ENCODE results near the gene NKD1.

The NKD1 gene

GRCh38 chr16:50580180-50580798 is 32.1 kb downstream of the NKD1 start:
- no peak for DNase-seq (ENCODE audit: low read depth in 2 of 2)

DNA sequence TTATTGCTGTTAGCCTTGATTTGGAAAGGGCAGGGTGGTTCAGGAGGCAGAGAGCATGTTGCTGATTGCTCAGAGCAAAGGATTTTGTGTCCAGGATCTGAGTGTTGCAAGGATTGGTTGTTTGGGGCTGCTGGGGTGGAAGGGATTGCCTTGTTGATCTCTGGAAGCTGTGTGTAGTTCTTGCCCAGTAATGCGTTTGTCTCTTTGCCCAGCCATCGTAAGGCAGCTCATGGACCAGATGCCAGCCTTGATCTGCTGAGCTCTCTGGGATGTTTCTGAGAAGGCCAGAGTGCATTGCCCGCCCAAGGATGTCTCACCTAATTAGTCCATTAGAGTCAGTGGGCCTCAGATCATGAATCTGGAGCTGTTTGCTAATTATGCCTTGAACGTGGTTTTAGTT is 33.6 kb downstream of the NKD1 start:
- DNase-seq (ENCODE audit: low read depth in 2 of 2), result no peak

DNA sequence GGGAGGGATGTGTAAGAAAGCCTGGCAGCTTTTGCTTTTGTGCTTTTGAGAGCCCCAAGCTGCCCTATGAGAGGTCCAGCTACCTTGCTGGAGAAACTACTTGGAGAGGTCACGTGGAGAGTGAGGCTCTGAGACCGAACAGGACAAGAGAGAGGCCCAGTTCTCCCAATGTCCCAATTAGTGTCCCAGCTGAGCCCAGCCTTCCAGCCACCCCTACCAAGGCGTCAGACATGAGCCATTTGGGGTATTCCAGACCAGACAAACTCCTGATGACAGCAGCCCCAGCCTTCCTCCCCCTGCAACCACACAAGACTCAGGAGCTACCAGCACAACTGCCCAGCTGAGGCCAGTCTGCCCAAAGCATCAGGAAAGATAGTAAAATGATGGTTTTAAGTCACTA is 35.0 kb downstream of the NKD1 start:
- no peak for DNase-seq (ENCODE audit: low read depth in 2 of 2)

GRCh38 chr16:50584033-50584722 is 36.0 kb downstream of the NKD1 start:
- no peak for DNase-seq (ENCODE audit: low read depth in 2 of 2)

DNA sequence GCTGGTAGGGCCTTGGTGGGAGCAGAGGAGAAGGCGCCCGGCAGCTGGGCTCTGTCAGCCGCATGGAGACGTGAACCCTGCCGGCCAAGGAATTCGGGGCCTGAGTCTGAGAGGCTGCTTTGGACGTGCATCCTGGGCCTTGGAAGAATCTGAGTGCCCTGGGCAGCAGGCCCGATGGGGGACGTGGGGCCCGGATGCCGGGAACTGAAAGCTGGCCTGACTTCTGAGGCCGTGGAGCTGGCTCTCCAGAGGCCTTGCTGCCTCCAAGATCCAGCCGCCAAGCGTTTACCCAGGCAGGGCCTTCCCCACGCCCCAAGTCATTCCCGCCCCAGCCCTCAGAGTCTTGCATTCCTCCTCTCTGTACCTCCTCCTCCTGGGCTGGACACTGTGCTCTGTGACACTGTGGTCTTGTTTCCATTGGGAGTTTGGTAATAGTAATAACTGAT is 37.2 kb downstream of the NKD1 start:
- no peak for DNase-seq (ENCODE audit: low read depth in 2 of 2)

DNA sequence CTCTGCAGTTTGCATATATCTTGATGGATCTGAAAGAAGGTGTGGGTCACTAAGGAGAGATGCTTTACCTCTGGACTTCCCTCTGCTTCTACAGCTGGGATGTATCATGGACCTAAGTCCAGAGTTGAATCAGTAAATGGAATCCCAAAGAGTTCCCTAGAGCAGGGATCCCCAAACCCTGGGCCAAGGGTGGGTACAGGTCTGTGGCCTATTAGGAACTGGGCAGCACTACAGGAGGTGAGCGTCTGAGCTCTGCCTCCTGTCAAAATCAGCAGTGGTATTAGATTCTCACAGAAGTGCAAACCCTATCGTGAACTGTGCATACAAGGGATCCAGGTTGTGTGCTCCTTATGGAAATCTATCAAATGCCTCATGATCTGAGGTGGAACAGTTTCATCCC is 39.3 kb downstream of the NKD1 start:
- DNase-seq (ENCODE audit: low read depth in 2 of 2), result no peak

GRCh38 chr16:50588276-50588675 is 40.1 kb downstream of the NKD1 start:
- DNase-seq (ENCODE audit: low read depth in 2 of 2), result no peak

- DNase-seq (ENCODE audit: low read depth in 2 of 2), result no peak
Measured at GRCh38 chr16:50591209-50591608, 43.0 kb downstream of the NKD1 start.

DNA sequence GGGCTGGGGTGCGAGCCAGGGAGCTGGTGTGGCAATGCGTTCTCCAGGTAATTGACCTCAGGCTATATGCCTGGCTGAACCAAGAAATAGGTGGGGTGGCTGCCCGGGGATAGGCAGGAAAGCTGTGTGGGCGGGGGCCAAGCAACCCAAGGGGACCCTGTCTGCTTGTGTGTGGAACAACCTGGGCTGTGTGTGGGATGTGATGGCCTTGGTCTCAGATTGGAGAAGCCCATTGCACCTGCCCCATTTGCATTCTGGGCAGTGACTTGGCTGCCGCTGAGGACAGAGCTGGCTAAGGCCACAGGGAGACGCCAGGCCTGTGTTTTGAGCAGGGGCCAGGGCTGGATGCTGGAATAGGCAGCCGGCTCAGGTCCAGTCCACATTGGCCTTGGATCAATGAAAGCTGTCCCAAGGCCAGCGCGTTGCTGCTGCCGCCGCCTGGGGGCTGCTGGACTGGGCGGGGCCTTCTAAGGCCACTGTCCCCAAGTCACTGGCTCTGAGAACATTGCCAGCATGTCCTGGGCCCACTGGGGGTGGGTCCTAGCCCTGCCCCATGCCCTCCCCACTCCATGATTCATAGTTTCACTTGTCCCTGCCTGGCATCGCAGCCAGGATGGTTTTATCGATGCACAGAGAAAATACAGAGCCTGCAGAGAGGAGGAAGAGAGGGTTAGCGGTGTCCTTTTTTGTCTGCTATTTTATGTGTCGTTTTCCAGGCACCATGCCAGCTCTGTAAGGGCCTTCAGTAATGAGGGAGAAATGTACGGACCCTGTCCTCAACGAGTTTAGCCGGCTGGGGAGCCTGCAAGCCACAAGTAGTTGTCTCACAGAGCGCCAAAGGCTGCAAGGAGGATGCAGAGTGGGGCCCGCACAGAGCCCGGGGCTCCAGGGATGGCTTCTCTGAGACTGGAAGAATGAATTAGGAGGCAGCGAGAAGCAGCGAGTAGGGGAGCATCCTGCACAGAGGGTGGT is 43.9 kb downstream of the NKD1 start:
- DNase-seq (ENCODE audit: low read depth in 2 of 2), result no peak

DNA sequence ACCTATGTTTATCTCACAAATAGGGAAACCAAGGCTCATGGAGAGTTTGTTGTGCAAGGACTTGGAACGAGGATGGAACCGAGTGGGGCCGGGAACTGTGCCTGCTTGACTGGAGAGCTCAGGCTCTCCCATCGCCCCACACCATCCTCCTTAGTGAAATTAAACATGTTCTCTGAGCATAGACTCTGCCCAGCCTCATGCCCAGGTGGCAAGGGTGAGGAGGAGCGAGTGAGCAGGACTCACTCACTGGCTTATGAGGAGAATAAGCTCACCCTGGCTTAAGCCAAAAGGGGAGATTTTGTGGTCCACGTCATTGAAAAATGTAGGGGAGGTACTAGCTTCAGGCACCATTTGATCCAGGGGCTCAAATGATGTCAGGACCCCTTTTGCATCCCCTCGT is 44.8 kb downstream of the NKD1 start:
- DNase-seq (ENCODE audit: low read depth in 2 of 2), result no peak

GRCh38 chr16:50593410-50594150 is 45.4 kb downstream of the NKD1 start:
- no peak for DNase-seq (ENCODE audit: low read depth in 2 of 2)

DNA sequence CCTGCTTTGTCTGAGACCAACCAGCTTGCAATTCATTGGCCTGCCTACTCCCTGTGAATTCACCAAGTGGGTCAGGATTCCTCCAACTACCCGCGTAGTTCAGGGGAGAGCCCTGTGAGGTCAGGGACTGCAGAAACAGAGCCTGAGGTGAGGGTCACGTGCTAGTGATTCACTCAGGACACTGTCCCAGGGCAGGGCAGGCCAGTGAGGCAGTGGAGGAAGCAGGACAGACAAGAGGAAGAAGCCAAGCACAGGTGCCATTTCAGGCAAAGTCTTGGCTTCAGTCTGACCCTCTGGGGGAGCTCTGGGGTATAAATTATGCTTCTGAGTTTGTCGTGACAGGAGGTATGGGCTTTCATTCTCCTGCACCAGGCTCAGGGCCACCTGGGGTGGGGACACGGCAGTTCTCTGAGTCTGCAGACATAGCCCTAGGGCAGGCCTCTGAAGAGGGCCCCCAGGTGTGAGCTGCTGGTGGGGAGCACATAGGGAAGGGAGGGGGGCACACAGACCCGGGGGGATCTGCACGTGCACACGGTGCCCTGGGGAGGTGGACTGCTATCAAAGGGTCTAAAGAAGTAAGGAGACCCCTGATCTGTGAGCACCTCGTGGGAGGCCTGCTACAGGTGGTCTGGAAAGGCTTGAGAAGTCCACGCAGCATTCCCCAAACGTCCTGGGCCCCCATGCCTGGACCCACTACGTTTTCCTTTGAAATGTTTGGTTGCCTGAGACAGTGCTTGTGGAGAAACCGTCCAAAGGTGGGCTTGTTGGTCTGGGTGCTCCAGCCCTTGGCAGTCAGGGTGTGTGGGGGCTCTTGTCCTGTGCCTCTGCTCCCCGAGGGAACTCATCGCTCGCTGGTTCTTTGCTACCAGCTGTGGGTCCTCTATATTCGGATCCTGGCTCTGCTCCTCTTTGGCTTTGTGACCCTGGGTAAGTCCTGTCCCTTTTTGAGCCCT is 46.4 kb downstream of the NKD1 start:
- DNase-seq (ENCODE audit: low read depth in 2 of 2), result no peak

GRCh38 chr16:50595859-50596258 is 47.7 kb downstream of the NKD1 start:
- DNase-seq (ENCODE audit: low read depth in 2 of 2), result no peak

DNA sequence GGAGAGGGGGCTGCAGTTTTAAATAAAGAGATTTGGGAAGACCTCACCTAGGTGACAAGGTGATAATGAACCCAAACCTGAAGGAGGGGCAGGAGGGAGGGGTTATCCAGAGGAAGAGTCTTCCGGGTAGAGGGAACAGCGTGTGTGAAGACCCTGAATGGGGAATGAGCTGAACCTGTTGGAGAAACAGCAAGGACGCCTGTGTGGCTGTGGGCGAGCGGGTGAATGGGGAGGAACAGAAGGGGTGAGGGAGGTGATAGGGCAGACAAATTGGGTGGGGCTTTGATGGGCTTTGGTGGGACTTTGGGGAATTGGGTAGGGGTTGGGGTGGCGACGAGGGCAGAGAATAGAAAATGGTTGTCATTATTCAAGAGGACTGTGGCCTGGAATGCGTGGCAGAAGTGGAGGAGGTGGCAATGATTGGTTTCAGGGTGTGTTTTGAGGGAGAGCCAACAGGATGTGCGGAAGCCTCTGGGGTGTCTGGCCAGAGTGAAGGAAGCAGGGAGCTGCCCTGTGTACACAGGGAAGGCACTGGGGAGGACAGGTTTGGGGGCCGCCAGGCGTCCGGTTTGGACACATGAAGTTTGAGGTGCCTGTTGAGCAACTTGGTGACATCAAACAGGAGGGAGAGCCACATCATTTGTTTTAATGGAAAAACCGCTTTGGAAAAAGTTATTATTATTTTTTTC is 48.7 kb downstream of the NKD1 start:
- DNase-seq (ENCODE audit: low read depth in 2 of 2), result no peak

DNA sequence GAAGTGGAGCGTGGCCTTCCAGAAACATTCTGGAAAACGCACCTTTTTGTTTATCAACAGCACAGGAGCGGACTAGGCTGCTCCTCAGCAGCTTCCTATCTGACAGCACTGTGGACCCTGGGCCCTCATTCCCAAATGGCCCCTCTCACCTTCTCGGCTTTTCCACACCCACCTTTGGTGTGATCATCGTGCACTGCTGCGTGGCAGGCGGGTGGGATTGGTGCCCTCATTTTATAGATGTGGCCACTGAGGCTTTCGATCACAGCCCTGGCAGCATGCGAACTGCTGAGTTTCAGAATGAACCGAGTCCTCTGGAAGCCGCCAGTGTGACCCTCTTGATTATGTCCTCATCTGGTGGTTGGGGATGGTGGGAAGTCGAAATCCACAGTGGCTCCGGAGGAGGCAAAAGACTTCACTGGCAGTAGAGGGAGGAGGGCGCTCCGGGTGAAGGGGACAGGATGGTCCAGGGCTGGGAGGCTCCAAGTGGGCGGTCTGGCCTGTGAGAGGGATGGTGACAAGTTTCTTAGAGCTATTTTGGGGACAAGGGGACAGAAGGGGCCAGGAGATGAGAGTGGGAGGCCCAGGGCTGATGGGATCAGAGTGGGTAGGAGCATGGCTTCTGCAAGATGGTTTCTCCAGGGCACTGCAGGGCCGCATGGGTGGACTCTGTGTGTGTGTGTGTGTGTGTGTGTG is 49.5 kb downstream of the NKD1 start:
- DNase-seq (ENCODE audit: low read depth in 2 of 2), result no peak

- no peak for DNase-seq (ENCODE audit: low read depth in 2 of 2)
Measured at GRCh38 chr16:50598256-50598894, 50.2 kb downstream of the NKD1 start.

- DNase-seq (ENCODE audit: low read depth in 2 of 2), result no peak
Measured at GRCh38 chr16:50598936-50599361, 50.8 kb downstream of the NKD1 start.

GRCh38 chr16:50599494-50599893 is 51.3 kb downstream of the NKD1 start:
- DNase-seq (ENCODE audit: low read depth in 2 of 2), result no peak
